GM21381 (cell line): ENCODE data around the gene YWHAQ.

ENCODE experiments used
- ATAC-seq: cut with Tn5 transposase; IDR thresholded peaks from one replicate; pipeline ENCODE4 v1.9.1; 2021; ENCODE audit warnings: mild to moderate bottlenecking, moderate library complexity; ENCODE audit not compliant: unreplicated experiment

The YWHAQ gene

GRCh38 chr2:9630736-9631552 is at the start of gene YWHAQ:
Gene YWHAQ (minus strand): TSS chr2:9630997. CDS start chr2:9630452, 545 bp downstream.
- peak; percentile 92 for ATAC-seq

- no peak for ATAC-seq
Measured at GRCh38 chr2:9680082-9680481, 49.3 kb upstream of the YWHAQ start.

GRCh38 chr2:9679218-9679617 is 48.4 kb upstream of the YWHAQ start:
- no peak for ATAC-seq

GRCh38 chr2:9678544-9678943 is 47.7 kb upstream of the YWHAQ start:
- no peak for ATAC-seq

- ATAC-seq, result no peak
Measured at GRCh38 chr2:9675415-9676351, 44.9 kb upstream of the YWHAQ start.

- no peak for ATAC-seq
Measured at GRCh38 chr2:9674891-9675414, 44.2 kb upstream of the YWHAQ start.

- no peak for ATAC-seq
Measured at GRCh38 chr2:9673914-9674481, 43.2 kb upstream of the YWHAQ start.

- ATAC-seq, result no peak
Measured at GRCh38 chr2:9668687-9669345, 38.0 kb upstream of the YWHAQ start.

GRCh38 chr2:9667826-9668225 is 37.0 kb upstream of the YWHAQ start:
- ATAC-seq, result no peak

- no peak for ATAC-seq
Measured at GRCh38 chr2:9666306-9666705, 35.5 kb upstream of the YWHAQ start.

GRCh38 chr2:9665898-9666297 is 35.1 kb upstream of the YWHAQ start:
- ATAC-seq, result no peak

- ATAC-seq, result no peak
Measured at GRCh38 chr2:9664365-9664764, 33.6 kb upstream of the YWHAQ start.

GRCh38 chr2:9663008-9663879 is 32.4 kb upstream of the YWHAQ start:
- ATAC-seq, result peak; percentile 88

- no peak for ATAC-seq
Measured at GRCh38 chr2:9661261-9661660, 30.5 kb upstream of the YWHAQ start.

GRCh38 chr2:9660781-9661180 is 30.0 kb upstream of the YWHAQ start:
- ATAC-seq, result no peak

- no peak for ATAC-seq
Measured at GRCh38 chr2:9660154-9660553, 29.4 kb upstream of the YWHAQ start.

GRCh38 chr2:9658972-9659371 is 28.2 kb upstream of the YWHAQ start:
- no peak for ATAC-seq

GRCh38 chr2:9657731-9658130 is 26.9 kb upstream of the YWHAQ start:
- ATAC-seq, result no peak

GRCh38 chr2:9657083-9657482 is 26.3 kb upstream of the YWHAQ start:
- no peak for ATAC-seq

- peak; percentile 84 for ATAC-seq
Measured at GRCh38 chr2:9656270-9656766, 25.5 kb upstream of the YWHAQ start.
